Ovary (tissue), 3 donors: ENCODE results near the gene FMN1.

Experiments
- POLR2A ChIP-seq: fragments of 450-650 bp; IDR thresholded peaks from one replicate; pipeline ENCODE4 v1.6.1; 2017; ENCODE audit warnings: antibody characterized with exemption, mild to moderate bottlenecking, moderate library complexity
- TF ChIP-seq, protein P1 (sequence below), 3 donors: fragments of 450-650 bp in 2 of 3; fragments of 200-600 bp in 1 of 3; IDR thresholded peaks; one replicate each; pipeline versions ENCODE4 v1.5.1 to v1.8.0; 2016 to 2022; ENCODE audit warnings: antibody characterized with exemption in 3 of 3, mild to moderate bottlenecking in 1 of 3
- donor health status: DM: no; HTN: no; CAD: no.

DNA sequence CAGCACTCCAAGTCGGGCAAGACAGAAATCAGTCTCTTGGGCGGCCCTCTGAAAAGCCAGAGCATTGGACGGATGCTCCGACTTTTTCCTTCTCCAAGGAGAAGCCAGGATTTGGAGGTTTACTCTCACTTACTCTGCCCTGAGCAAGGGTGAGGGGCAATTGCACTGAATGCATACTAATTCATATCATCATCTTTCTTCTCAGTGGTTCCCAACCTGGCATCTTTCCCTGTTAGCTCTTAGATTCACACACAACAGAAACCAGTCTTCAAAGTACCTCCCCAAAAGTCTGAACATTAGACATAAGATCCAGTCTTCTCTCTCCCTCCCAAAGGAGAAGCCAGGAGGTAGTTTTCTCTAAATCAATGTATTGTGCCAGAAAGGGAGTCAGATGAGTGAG is 257.5 kb downstream of the FMN1 start:
- TF ChIP-seq, protein P1, sequence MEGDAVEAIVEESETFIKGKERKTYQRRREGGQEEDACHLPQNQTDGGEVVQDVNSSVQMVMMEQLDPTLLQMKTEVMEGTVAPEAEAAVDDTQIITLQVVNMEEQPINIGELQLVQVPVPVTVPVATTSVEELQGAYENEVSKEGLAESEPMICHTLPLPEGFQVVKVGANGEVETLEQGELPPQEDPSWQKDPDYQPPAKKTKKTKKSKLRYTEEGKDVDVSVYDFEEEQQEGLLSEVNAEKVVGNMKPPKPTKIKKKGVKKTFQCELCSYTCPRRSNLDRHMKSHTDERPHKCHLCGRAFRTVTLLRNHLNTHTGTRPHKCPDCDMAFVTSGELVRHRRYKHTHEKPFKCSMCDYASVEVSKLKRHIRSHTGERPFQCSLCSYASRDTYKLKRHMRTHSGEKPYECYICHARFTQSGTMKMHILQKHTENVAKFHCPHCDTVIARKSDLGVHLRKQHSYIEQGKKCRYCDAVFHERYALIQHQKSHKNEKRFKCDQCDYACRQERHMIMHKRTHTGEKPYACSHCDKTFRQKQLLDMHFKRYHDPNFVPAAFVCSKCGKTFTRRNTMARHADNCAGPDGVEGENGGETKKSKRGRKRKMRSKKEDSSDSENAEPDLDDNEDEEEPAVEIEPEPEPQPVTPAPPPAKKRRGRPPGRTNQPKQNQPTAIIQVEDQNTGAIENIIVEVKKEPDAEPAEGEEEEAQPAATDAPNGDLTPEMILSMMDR (IDR thresholded peaks at IDR 0.05) = no peak
- no peak for TF ChIP-seq POLR2A
